Measurements from ENCODE around the gene MGAT1. TPM values are rescaled to one million over a fixed set of nuclear protein-coding genes. Genes with fewer than 3 reads are reported as not detected.
A peak's percentile ranks its signal among the peaks of the same experiment; 100 is the strongest.
"Not testable (repeated sequence)": the region's sequence is repeated elsewhere in the genome, so short reads cannot be mapped to it uniquely, and the experiment has no call there.

Gene MGAT1
- total and polyA plus RNA-seq, 2 experiments from 2014 or later, result 65.6 to 67.6 TPM

GRCh38 chr5:180832638-180833068 lies 30.0 kb upstream of the MGAT1 start:
- TF ChIP-seq CTCF (IDR thresholded peaks at IDR 0.05; ENCODE audit: low read depth, low read length), result no peak
- DNase-seq (ENCODE audit: low read depth in 1 of 2, low spot score in 1 of 2), result no peak
- Histone ChIP-seq H3K36me3 (no peaks in the 10 kb centered on the region), H3K27me3 (no peaks in the 10 kb centered on the region), H3K27ac (no peak overlapping the region), H3K4me1 (ENCODE audit: low read depth) (peaks cover 5% of the 10 kb centered on the region), H3K4me3 (no peak overlapping the region), H3K9me3 (ENCODE audit: low read depth) (no peaks in the 10 kb centered on the region)

GRCh38 chr5:180831139-180832093 lies 28.8 kb upstream of the MGAT1 start:
- peak overlapping the region; percentile 61 for H3K4me3 ChIP-seq
- H3K27me3 ChIP-seq, result no peaks in the 10 kb centered on the region
- TF ChIP-seq CTCF (IDR thresholded peaks at IDR 0.05; ENCODE audit: low read depth, low read length), result peak; percentile 12
- H3K4me1 ChIP-seq (ENCODE audit: low read depth), result peaks cover 5% of the 10 kb centered on the region
- H3K9me3 ChIP-seq (ENCODE audit: low read depth), result no peaks in the 10 kb centered on the region
- peak overlapping the region; percentile 88 for H3K27ac ChIP-seq
- peak; percentile 70 to 78 for DNase-seq (ENCODE audit: low read depth in 1 of 2, low spot score in 1 of 2)
- no peaks in the 10 kb centered on the region for H3K36me3 ChIP-seq

GRCh38 chr5:180830253-180831138 lies 27.9 kb upstream of the MGAT1 start:
- Histone ChIP-seq H3K36me3 (no peaks in the 10 kb centered on the region), H3K9me3 (ENCODE audit: low read depth) (no peaks in the 10 kb centered on the region), H3K4me3 (peak overlapping the region; percentile 61), H3K4me1 (ENCODE audit: low read depth) (peaks cover 5% of the 10 kb centered on the region), H3K27ac (peak overlapping the region; percentile 88), H3K27me3 (no peaks in the 10 kb centered on the region)
- TF ChIP-seq CTCF (IDR thresholded peaks at IDR 0.05; ENCODE audit: low read depth, low read length), result no peak
- DNase-seq (ENCODE audit: low read depth in 1 of 2, low spot score in 1 of 2), result no peak

GRCh38 chr5:180829726-180830125 lies 27.1 kb upstream of the MGAT1 start:
- Histone ChIP-seq H3K9me3 (ENCODE audit: low read depth) (no peaks in the 10 kb centered on the region), H3K27me3 (no peaks in the 10 kb centered on the region), H3K4me1 (ENCODE audit: low read depth) (peaks cover 5% of the 10 kb centered on the region), H3K27ac (no peak overlapping the region), H3K4me3 (no peak overlapping the region), H3K36me3 (no peaks in the 10 kb centered on the region)
- TF ChIP-seq CTCF (IDR thresholded peaks at IDR 0.05; ENCODE audit: low read depth, low read length), result no peak
- DNase-seq (ENCODE audit: low read depth in 1 of 2, low spot score in 1 of 2), result no peak

GRCh38 chr5:180828756-180829531 lies 26.3 kb upstream of the MGAT1 start:
- H3K9me3 ChIP-seq (ENCODE audit: low read depth); H3K4me1 ChIP-seq (ENCODE audit: low read depth); H3K4me3 ChIP-seq; H3K27me3 ChIP-seq; H3K36me3 ChIP-seq; H3K27ac ChIP-seq; DNase-seq (ENCODE audit: low read depth in 1 of 2, low spot score in 1 of 2): not testable (repeated sequence)

- H3K27me3 ChIP-seq; H3K4me3 ChIP-seq; H3K9me3 ChIP-seq (ENCODE audit: low read depth): not testable (repeated sequence)
Observed at GRCh38 chr5:180827374-180827773, 24.8 kb upstream of the MGAT1 start.

More at GRCh38 chr5:180827374-180827773, 24.8 kb upstream of the MGAT1 start:
- H3K4me1 ChIP-seq (ENCODE audit: low read depth); DNase-seq (ENCODE audit: low read depth in 1 of 2, low spot score in 1 of 2); H3K36me3 ChIP-seq; H3K27ac ChIP-seq: not testable (repeated sequence)

Measured in cardiac muscle cell (in vitro differentiated cells and primary cell).